A375 (cell line): ENCODE measurements around the gene TAB2. TPM values are rescaled to one million over a fixed set of nuclear protein-coding genes. Genes with fewer than 3 reads are reported as not detected.

Source experiments
- small RNA-seq: library from RNA; depleted of rRNA; stranded (forward); fragments of <200 nt; gene quantifications from one replicate; pipeline ENCODE3, GENCODE V24; 2014
- total RNA-seq: library from RNA; depleted of rRNA; stranded (reverse); fragments of >200 nt; shearing (Covaris generic); gene quantifications from 2 replicates; pipeline ENCODE4 v1.2.3, GENCODE V29; 2014; rRNA removed

Gene TAB2
- 11.0 and 12.3 TPM in 2 replicates for total RNA-seq

GRCh38 chr6:149317644-149318571 is at the start of gene TAB2:
TSS of gene TAB2 (plus strand) at chr6:149317712. CDS start at chr6:149369998, 52,286 bp downstream.

GRCh38 chr6:149400050-149400449 is 82.5 kb downstream of the TAB2 start, which contains the start of gene SUMO4:
TSS of gene SUMO4 (plus strand) at chr6:149400262. CDS start at chr6:149400392, 130 bp downstream.

Small RNA genes within 50 kb of the gene (small RNA-seq; reads per million reads assigned to genes)
- gene RN7SL234P: not detected

Other genes with a start within 250 kb of the TAB2 start
- 0.34 and 1.5 TPM in 2 replicates for gene SUMO4, start 82.5 kb downstream of the TAB2 start, total RNA-seq
- gene ZC3H12D, start 167.3 kb downstream of the TAB2 start, total RNA-seq: 0.08 and 0.16 TPM in 2 replicates
- gene PPIL4, start 228.3 kb downstream of the TAB2 start, total RNA-seq: 17.9 and 23.5 TPM in 2 replicates
- 19.3 and 22.4 TPM in 2 replicates for gene GINM1, start 248.7 kb downstream of the TAB2 start, total RNA-seq